ENCODE results near the gene ADI1.
"Not testable (repeated sequence)": the region's sequence is repeated elsewhere in the genome, so short reads cannot be mapped to it uniquely, and the experiment has no call there.

The ADI1 gene

DNA sequence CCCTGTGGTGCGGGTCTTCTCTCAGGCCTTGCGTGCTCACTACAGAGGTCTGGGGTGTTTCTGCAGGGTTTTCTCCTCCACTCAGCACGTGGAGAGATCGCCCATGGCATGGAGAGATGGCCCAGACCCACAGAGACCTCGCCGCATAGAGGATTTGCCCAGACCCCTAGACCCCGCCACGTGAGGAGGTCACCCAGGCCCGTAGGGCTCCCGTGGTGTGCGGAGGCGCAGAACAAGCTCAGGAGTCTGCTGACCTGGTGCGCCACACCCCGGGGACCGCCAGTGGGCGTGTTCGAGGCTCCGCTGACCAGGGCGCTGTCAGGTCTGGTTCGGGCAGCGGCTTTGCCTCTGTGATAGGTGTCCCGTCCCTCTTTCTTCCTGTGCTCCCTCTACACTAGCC is 64.5 kb downstream of the ADI1 start:
- no peaks in the 10 kb centered on the region for H3K4me1 Mint-ChIP-seq
- no peak overlapping the region for H3K4me3 Mint-ChIP-seq
- no peak overlapping the region for H3K27ac Mint-ChIP-seq
- peaks cover 47 to 64% of the 10 kb centered on the region in 2 donors for H3K36me3 Mint-ChIP-seq
- ATAC-seq (replicated peaks) (no peak), DNase-seq (no peak)
- no peaks in the 10 kb centered on the region for H3K9me3 Mint-ChIP-seq
- no peaks in the 10 kb centered on the region for H3K27me3 Mint-ChIP-seq

DNA sequence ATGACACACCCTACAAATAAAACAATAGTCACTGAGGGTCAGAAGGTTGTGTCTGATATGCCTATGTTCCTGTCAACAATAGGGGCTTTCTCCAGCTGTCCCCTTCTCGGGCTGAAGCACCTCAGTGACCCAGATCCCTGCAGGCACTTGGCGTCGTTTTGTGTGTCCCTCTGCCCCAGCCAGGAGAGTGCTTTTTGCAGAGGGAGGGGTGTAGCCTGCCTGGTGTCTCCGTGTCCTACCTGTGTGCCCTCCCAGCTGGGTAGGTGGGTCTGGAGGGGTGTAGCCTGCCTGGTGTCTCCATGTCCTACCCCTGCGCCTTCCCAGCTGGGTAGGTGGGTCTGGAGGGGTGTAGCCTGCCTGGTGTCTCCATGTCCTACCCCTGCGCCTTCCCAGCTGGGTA is 65.3 kb downstream of the ADI1 start:
- H3K27ac Mint-ChIP-seq; H3K9me3 Mint-ChIP-seq; H3K4me1 Mint-ChIP-seq; H3K4me3 Mint-ChIP-seq; DNase-seq; H3K27me3 Mint-ChIP-seq; ATAC-seq (replicated peaks): not testable (repeated sequence)
- H3K36me3 Mint-ChIP-seq = peaks cover 51 to 72% of the 10 kb centered on the region in 2 donors

DNA sequence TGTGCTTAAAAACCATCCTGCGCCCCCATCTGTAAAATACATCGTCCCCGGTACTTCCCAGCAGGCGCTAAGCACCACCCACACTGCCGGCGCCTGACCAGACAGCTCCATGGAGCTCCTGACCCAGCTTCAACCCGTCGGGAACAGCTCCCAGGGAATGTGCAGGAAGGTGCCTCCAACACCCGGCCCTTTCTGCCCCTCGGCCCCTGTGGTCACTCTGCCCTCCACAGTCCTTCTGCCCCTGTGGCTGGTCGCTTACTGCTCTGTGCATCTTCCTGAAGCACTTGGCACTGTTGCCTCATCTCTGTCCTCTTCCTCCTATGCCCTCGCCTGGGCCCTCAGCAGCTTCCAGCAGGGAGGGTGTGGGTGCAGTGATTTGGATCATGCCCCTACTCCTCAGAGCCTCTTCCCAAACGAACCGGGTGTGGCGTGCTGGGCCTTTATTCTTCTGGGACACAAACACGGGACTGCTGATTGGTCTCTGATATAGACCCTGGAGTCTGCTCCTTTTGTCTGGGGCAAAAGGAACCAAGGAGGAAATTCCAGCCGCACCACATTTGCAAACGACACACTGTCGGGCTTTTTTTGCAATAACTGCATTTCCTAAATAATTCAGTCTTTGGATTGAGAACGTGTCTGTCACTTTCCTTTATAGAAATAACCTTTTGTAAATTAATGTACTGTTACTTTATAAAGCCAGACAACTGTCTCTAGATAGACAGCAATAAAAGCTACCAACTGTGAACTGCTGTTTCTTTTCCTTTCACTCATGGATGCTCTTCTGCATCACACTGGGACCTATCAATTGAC is 65.9 kb downstream of the ADI1 start:
- ATAC-seq (replicated peaks) = no peak
- no peaks in the 10 kb centered on the region for H3K9me3 Mint-ChIP-seq

DNA sequence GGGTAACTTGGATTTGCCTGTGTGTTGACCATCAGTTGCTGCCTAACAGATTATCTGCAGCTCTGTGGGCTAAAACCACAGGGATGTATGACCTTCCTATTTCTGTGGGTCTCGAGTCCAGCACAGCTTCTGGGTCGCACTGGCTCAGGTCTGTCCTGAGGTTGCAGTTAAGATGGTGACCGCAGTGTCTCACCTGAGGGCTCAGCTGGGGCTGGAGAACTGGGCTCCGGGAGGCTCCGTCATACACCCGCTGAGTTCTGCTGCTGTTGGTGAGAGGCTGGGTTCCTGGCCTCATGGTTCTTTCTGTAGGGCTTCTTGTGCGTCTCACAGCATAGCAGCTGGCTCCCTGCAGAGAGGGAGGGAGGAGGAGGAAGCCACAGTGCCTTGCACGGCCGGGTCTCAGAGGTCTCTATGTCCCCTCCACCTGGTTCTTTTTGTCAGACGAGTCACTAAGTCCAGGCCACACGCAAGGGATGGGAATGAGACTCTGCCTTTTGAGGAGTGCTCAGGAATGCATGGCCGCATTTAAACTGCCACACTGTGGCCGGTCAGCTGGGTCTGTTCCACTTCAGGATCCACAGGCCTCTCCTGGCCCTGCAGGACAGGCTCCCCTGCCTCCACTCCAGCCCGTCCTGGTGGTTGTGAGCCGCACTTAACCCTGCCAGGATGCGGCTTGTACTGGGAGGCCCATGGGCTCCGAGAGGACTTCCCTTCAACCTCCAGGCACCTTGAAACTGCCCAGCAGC is 67.2 kb downstream of the ADI1 start:
- Mint-ChIP-seq H3K4me3 (no peak overlapping the region), H3K27ac (peak overlapping the region; percentile 20), H3K27me3 (no peaks in the 10 kb centered on the region), H3K9me3 (no peaks in the 10 kb centered on the region), H3K4me1 (no peaks in the 10 kb centered on the region), H3K36me3 (peaks cover 57 to 75% of the 10 kb centered on the region in 2 donors)
- ATAC-seq (replicated peaks) (no peak), DNase-seq (no peak)

More for the DNA sequence above, 65.9 kb downstream of the ADI1 start:
- DNase-seq = no peak
- H3K4me3 Mint-ChIP-seq = no peak overlapping the region
- no peaks in the 10 kb centered on the region for H3K4me1 Mint-ChIP-seq
- H3K36me3 Mint-ChIP-seq = peaks cover 51 to 72% of the 10 kb centered on the region in 2 donors
- H3K27me3 Mint-ChIP-seq = no peaks in the 10 kb centered on the region
- H3K27ac Mint-ChIP-seq = no peak overlapping the region

DNA sequence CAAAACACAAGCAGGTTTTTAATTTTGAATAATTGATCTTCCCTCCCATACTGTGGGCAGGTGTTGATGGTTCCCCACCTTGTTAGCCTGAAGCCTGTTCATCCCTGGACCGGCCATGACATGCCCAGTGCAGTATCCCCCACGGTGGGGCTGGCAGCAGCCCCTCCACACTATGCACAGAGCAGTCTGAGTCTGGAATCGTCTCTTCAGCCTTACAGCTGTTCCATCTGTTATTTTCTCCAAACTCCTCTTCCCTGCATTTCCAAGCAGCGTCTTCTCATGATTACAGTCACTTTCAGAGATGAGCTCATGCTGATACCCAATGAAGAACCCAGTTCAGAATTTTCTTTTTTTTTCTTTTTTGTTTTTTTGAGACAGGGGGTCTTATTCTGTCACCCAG is 68.2 kb downstream of the ADI1 start:
- no peaks in the 10 kb centered on the region for H3K4me1 Mint-ChIP-seq
- no peak overlapping the region for H3K4me3 Mint-ChIP-seq
- DNase-seq (no peak), ATAC-seq (replicated peaks) (no peak)
- H3K36me3 Mint-ChIP-seq = peaks cover 57 to 75% of the 10 kb centered on the region in 2 donors
- H3K9me3 Mint-ChIP-seq = no peaks in the 10 kb centered on the region
- no peak overlapping the region for H3K27ac Mint-ChIP-seq
- H3K27me3 Mint-ChIP-seq = no peaks in the 10 kb centered on the region

DNA sequence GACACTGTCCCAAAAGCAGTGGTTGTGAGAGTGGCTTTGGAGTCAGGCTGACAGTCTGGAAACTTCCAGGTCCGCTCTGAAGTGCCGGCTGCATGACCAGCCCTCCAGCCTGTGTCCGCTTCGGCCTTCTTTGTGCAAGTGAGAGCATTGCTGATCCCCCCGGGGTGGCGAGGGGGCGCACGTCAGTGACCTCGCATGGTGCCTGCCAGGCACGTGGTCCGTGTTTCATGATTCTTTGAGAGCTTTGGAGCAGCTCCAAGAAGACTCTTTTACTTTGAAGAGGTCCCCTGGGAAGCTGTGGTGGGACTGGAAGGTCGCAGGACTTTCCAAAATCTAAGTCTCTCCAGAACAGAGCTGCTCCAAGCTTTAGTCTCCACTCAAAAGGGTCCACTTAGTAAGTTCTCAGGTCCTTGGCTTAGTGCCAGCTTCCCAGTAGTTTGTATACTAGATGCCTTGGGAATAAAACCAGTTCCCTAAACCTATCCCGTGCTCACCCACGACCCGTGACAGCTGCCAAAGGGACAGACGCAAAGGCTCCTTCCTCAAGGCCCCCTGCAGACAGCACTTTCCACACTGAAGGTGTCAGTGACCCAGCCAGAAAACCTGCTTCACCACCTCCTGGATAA is 68.8 kb downstream of the ADI1 start:
- H3K4me1 Mint-ChIP-seq = no peaks in the 10 kb centered on the region
- H3K27ac Mint-ChIP-seq = no peak overlapping the region
- H3K36me3 Mint-ChIP-seq = peaks cover 57 to 75% of the 10 kb centered on the region in 2 donors

DNA sequence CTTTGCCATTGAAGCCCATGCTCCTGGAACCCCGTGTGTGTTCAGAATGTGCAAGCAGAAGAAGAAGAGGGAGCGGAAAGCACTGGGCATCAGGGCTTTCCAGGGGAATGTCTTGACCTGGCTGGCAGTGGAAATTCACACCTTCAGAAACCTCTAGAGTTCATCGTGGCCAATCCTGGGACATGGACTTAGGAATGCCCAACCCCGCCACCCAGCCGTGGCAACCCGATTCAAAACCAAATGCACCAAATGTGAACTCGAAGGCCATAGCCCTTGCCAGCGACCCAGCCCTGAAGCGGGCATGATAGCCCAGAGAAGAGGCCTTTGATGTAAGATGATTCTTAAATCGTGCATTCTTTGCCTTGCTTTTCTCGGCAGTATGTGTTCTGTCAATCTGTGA is 69.4 kb downstream of the ADI1 start:
- DNase-seq (no peak), ATAC-seq (replicated peaks) (no peak)
- H3K27ac Mint-ChIP-seq = no peak overlapping the region
- no peaks in the 10 kb centered on the region for H3K4me1 Mint-ChIP-seq
- no peaks in the 10 kb centered on the region for H3K27me3 Mint-ChIP-seq
- peaks cover 58 to 76% of the 10 kb centered on the region in 2 donors for H3K36me3 Mint-ChIP-seq
- H3K9me3 Mint-ChIP-seq = no peaks in the 10 kb centered on the region
- H3K4me3 Mint-ChIP-seq = no peak overlapping the region

More for the DNA sequence above, 68.8 kb downstream of the ADI1 start:
- ATAC-seq (replicated peaks) (no peak), DNase-seq (no peak)
- no peak overlapping the region for H3K4me3 Mint-ChIP-seq
- no peaks in the 10 kb centered on the region for H3K27me3 Mint-ChIP-seq
- H3K9me3 Mint-ChIP-seq = no peaks in the 10 kb centered on the region

DNA sequence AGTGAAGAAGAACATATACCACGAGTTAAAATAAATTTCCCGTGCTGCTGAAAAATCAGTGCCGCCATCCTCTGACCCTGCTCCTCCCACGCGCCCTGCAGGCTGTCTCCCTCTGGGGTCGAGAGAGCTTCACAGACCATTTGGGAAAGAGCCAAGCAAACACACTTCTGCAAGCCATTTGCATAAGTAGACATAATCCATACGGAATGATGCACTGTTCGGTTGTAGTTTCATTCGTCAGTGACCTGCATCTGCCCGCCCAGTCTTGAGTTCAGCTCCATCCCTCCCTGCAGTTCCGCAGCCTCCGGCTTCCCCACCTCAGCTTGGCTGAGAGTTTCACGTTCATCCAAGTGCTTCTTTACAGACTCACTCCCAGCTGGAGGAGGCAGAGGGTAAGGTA is 70.2 kb downstream of the ADI1 start:
- Mint-ChIP-seq H3K27me3 (no peaks in the 10 kb centered on the region), H3K4me3 (no peak overlapping the region), H3K9me3 (no peaks in the 10 kb centered on the region), H3K36me3 (peaks cover 59 to 76% of the 10 kb centered on the region in 2 donors), H3K4me1 (no peaks in the 10 kb centered on the region), H3K27ac (no peak overlapping the region)
- ATAC-seq (replicated peaks) (no peak), DNase-seq (no peak)

DNA sequence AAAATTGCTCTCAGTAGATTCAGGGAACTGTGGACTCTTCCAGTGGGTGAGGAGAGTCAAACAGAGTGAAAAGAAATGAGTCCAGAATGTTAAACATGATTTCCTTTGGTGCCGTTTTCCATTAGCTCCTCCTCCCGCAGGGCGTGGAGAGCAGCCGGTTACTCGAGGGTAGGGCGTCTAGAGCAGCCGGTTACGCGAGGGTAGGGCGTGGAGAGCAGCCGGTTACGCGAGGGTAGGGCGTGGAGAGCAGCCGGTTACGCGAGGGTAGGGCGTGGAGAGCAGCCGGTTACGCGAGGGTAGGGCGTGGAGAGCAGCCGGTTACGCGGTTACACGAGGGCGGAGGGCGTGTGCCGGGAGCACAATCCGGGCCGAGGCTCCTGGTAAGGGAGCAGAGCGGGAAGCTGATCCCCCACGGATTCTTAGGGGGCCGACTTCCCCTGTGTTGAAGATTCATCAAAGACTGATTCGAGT is 70.9 kb downstream of the ADI1 start:
- H3K9me3 Mint-ChIP-seq; DNase-seq; ATAC-seq (replicated peaks); H3K4me3 Mint-ChIP-seq; H3K27ac Mint-ChIP-seq; H3K4me1 Mint-ChIP-seq; H3K27me3 Mint-ChIP-seq: not testable (repeated sequence)
- peaks cover 62 to 79% of the 10 kb centered on the region in 2 donors for H3K36me3 Mint-ChIP-seq

DNA sequence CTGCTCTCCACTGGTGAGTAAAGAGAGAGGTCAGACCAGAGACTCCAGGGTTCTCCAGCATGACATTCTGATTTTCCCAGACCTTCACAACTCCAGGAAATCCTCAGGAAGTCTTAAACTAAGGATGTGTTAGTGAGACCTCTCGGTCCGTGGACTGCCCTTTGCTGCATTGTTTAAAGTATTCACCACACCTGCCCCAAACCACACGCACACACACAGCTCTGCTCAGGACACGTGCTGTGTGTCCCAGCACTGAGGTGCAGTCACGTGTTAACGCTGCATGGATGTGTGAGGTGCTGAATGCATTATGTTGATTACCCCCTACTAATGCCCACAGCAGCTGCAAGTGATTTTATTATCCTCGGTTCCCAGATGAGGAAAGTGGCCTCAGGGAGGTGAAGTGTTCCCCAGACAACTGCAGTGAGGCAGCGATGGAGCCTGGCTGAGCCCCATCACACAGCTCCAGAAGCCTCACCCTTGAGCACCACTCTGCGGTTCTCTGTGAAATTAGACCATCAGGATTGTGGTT is 71.5 kb downstream of the ADI1 start:
- Mint-ChIP-seq H3K36me3 (peaks cover 57 to 75% of the 10 kb centered on the region in 2 donors), H3K27ac (no peak overlapping the region)
- no peak for ATAC-seq (replicated peaks)

More for the DNA sequence above, 71.5 kb downstream of the ADI1 start:
- Mint-ChIP-seq H3K4me1 (no peaks in the 10 kb centered on the region), H3K9me3 (no peaks in the 10 kb centered on the region), H3K4me3 (no peak overlapping the region), H3K27me3 (no peaks in the 10 kb centered on the region)
- DNase-seq = no peak

Measured in stimulated activated naive B cell treated with anti-CD40 and anti-IgM and Interleukin-4, amounts not matched to agents 10 μg/mL and 1 μg/mL and 100 μg/mL, for 72 hours (primary cell).